Left lung (tissue), 10 donors: Measurements from ENCODE around the gene IFIT3. TPM values are rescaled to one million over a fixed set of nuclear protein-coding genes. Genes with fewer than 3 reads are reported as not detected.

Experiments
- ATAC-seq: fragments of 200-7000 bp; cut with Tn5 transposase; one replicate; pipeline ENCODE4 v1.9.1; 2020; ENCODE audit warnings: moderate library complexity
- DNase-seq, 4 donors: peaks; one replicate each; pipeline ENCODE4 v3.0.0-alpha.2; 2013 to 2020
- H3K27ac ChIP-seq, 2 donors: fragments of 200-600 bp; sonication (generic) in 1 of 2; one replicate each; pipeline versions ENCODE4 v1.5.0 to v1.8.0; 2020 to 2021
- H3K27me3 ChIP-seq, 2 donors: fragments of 200-600 bp; sonication (generic) in 1 of 2; one replicate each; pipeline versions ENCODE4 v1.5.0 to v1.8.0; 2020 to 2021
- H3K36me3 ChIP-seq, 2 donors: fragments of 200-600 bp; sonication (generic) in 1 of 2; one replicate each; pipeline versions ENCODE4 v1.5.0 to v1.8.0; 2020 to 2021
- H3K4me1 ChIP-seq, 2 donors: fragments of 200-600 bp; one replicate each; pipeline ENCODE4 v1.8.0; 2021
- H3K4me3 ChIP-seq, 2 donors: fragments of 200-600 bp; sonication (generic) in 1 of 2; one replicate each; pipeline versions ENCODE4 v1.5.0 to v1.8.0; 2020 to 2021; ENCODE audit warnings: mild to moderate bottlenecking in 1 of 2
- H3K9me3 ChIP-seq, 2 donors: fragments of 200-600 bp; sonication (generic) in 1 of 2; one replicate each; pipeline versions ENCODE4 v1.5.0 to v1.8.0; 2020 to 2021
- intact Hi-C, 2 donors: fragments of 100-400 bp; cut with DNase I; formaldehyde crosslinking; loops; one replicate each; pipeline versions ENCODE4 v1.11.2 to v1.14.2; 2022
- polyA plus RNA-seq, 6 donors: library from polyadenylated mRNA; unstranded; fragments of 120-200 nt; gene quantifications; one replicate each; pipeline ENCODE4 v1.2.1, GENCODE V29; 2013; ENCODE audit not compliant: insufficient read length in 6 of 6
- total RNA-seq, 2 donors: library from RNA; stranded (reverse); fragmentation: NEBNext Ultra II Directional; extraction: Animal tissue kit (Norgen Biotek cat#: 25700); gene quantifications; one replicate each; pipeline ENCODE4 v1.2.1, GENCODE V29; 2021
- TF ChIP-seq, protein P1 (sequence below), 2 donors: fragments of 200-600 bp; sonication (generic) in 1 of 2; IDR thresholded peaks; one replicate each; pipeline versions ENCODE4 v1.5.0 to v1.8.0; 2021; ENCODE audit warnings: antibody characterized with exemption in 2 of 2
- donor health status: DM: no; HTN: yes; CAD: no.
- donor health status: DM: no; HTN: no; CAD: no.

The IFIT3 gene
- total and polyA plus RNA-seq, 8 donors = 12.4 to 48.9 (median 14.4) TPM

DNA sequence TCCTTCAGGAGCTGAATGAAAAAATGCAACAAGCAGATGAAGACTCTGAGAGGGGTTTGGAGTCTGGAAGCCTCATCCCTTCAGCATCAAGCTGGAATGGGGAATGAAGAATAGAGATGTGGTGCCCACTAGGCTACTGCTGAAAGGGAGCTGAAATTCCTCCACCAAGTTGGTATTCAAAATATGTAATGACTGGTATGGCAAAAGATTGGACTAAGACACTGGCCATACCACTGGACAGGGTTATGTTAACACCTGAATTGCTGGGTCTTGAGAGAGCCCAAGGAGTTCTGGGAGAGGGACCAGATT lies 20.6 kb upstream of the IFIT3 start:
- Histone ChIP-seq H3K4me1 (peaks cover 6 to 22% of the 10 kb centered on the region in 2 donors), H3K4me3 (no peak overlapping the region), H3K27me3 (no peaks in the 10 kb centered on the region), H3K36me3 (peaks cover 0 to 37% of the 10 kb centered on the region in 2 donors), H3K9me3 (no peaks in the 10 kb centered on the region), H3K27ac (no peak overlapping the region)
- ATAC-seq (no peak), DNase-seq (no peak)
- intact Hi-C loops = no loop called here
- TF ChIP-seq, protein P1, sequence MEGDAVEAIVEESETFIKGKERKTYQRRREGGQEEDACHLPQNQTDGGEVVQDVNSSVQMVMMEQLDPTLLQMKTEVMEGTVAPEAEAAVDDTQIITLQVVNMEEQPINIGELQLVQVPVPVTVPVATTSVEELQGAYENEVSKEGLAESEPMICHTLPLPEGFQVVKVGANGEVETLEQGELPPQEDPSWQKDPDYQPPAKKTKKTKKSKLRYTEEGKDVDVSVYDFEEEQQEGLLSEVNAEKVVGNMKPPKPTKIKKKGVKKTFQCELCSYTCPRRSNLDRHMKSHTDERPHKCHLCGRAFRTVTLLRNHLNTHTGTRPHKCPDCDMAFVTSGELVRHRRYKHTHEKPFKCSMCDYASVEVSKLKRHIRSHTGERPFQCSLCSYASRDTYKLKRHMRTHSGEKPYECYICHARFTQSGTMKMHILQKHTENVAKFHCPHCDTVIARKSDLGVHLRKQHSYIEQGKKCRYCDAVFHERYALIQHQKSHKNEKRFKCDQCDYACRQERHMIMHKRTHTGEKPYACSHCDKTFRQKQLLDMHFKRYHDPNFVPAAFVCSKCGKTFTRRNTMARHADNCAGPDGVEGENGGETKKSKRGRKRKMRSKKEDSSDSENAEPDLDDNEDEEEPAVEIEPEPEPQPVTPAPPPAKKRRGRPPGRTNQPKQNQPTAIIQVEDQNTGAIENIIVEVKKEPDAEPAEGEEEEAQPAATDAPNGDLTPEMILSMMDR (IDR thresholded peaks at IDR 0.05) = no peak

DNA sequence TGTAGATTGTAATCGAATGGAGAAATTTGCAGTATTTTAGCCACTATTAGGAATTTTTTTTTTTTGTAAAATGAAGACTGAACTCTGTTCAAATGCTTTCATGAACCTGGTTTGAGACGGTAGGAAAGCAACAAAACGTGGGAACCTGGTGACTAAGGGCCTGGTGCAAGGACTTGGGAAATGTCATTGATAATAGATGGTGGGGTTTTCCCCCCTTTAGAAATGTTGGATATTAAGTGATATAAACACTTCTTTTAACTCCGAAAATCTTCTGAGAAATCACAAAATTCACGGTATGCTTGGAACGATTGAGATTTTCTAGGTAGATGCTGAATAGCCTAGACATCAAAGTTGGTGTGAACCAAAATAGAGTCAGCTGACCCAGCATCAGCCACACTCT lies 19.5 kb upstream of the IFIT3 start:
- no peak for DNase-seq
- H3K27me3 ChIP-seq = no peaks in the 10 kb centered on the region
- no peak for ATAC-seq
- intact Hi-C loops = no loop called here
- H3K27ac ChIP-seq = no peak overlapping the region
- H3K9me3 ChIP-seq = no peaks in the 10 kb centered on the region
- H3K4me1 ChIP-seq = peaks cover 4 to 12% of the 10 kb centered on the region in 2 donors
- TF ChIP-seq, protein P1 (IDR thresholded peaks at IDR 0.05) = no peak
- no peak overlapping the region for H3K4me3 ChIP-seq
- H3K36me3 ChIP-seq = peaks cover 0 to 37% of the 10 kb centered on the region in 2 donors

DNA sequence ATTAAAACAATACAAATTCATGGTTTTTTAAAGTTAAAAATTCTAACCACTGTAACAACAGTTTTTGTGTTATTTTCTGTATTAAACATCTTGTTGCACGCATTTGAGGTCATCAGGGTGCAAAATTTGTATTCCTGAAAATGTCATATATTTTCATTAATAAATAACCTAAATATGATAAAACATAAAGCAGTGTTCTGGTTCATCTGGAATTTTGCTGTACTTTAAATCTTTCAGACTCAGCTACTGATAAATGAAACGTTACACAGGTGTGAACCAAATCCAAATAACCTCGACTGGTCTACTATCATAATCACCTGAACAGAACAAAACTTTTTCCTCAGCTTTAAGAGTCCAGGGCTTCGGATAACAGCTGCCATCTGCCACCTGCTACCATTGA lies 19.1 kb upstream of the IFIT3 start:
- Histone ChIP-seq H3K27me3 (no peaks in the 10 kb centered on the region), H3K4me1 (peaks cover 0 to 7% of the 10 kb centered on the region in 2 donors), H3K4me3 (no peak overlapping the region), H3K27ac (no peak overlapping the region), H3K9me3 (no peaks in the 10 kb centered on the region), H3K36me3 (peaks cover 0 to 37% of the 10 kb centered on the region in 2 donors)
- ATAC-seq (no peak), DNase-seq (no peak)
- intact Hi-C loops = no loop called here
- TF ChIP-seq, protein P1 (IDR thresholded peaks at IDR 0.05) = no peak

DNA sequence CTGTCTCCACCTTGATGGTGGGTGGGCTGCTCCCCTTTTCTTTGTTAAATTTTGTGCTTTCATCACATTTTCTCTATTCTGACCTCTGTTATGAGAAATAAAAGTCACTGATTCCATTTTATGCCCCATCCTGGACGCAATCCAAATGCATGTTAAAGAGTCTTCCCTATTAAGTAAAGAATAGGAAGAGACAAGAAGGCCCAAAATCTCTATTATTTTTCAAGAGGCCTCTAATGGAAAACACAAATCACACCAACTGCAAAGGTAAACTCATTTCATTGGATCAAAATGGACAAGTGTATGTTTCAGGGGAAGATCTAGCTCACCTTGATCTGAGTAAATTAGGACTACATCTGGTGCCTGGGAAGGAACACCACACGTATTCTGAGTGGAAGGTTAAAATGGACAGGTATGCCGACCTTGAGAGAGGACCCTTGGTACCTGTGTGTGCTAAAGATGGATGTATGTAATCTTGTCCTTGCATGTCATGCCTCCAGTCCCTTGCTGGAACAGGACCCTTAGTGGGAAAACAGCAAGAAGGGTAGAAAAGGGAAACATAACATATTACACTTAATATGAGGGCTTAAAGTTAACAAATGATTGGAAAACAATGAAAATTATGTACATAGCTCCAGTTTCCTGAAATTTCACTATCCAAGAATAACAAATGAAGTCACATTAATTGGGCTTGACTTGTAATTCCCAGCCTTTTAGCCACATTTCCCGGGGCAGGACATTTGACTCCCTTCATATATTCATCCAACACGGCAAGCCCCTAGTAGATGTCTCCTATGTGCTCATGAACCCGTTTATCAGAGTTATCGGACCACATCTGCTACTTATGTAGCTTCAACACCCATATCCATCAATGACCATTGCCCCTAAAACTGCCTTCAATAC lies 18.4 kb upstream of the IFIT3 start:
- no peaks in the 10 kb centered on the region for H3K27me3 ChIP-seq
- H3K36me3 ChIP-seq = peaks cover 0 to 37% of the 10 kb centered on the region in 2 donors
- peaks cover 0 to under 1% of the 10 kb centered on the region in 2 donors for H3K4me1 ChIP-seq
- H3K9me3 ChIP-seq = no peaks in the 10 kb centered on the region
- intact Hi-C loops = no loop called here
- TF ChIP-seq, protein P1 (IDR thresholded peaks at IDR 0.05) = no peak
- no peak for ATAC-seq
- DNase-seq = no peak
- H3K4me3 ChIP-seq = no peak overlapping the region
- no peak overlapping the region for H3K27ac ChIP-seq

DNA sequence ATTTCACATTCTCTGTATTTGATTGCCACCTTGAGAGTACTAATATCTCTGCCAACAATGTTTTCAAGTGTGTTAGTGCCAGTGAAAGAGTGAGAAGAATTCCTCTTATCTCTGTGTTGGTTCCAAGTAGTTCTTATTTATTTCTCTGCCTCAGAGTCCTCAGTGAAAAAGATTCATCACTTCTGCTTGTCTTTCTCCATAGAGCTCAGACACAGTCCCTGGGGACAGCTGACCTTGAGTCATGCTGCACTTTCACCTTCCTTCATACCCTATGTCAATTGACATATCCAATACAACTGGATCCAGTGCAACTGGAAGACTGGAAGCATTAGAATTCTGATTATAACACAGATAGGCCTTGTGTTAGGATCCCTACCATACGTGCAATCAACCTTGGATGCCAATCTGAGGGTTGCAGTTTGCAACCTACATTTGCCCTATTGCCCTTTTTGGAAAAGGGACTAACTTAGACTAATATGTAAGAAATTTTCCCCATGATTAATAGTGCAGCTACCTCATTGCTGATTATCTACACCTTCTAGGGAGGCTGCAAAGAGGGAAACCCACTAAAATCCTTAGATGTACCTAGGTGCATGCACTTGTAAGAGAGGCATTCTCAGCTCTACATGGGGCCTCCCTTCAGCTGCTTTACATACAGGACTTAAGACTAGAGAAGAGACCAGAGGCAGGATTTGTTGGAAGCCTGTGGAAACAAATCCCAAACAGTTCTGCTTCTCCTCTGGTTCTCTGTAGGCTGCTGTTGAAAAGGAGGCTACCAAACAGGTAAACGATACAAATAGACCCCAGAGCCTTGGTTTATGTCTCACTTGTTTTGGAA lies 17.5 kb upstream of the IFIT3 start:
- ATAC-seq (peak; percentile 29), DNase-seq (no peak)
- no peak overlapping the region for H3K4me3 ChIP-seq
- no peaks in the 10 kb centered on the region for H3K9me3 ChIP-seq
- peaks cover 0 to 37% of the 10 kb centered on the region in 2 donors for H3K36me3 ChIP-seq
- no peak overlapping the region for H3K27ac ChIP-seq
- no peaks in the 10 kb centered on the region for H3K4me1 ChIP-seq
- TF ChIP-seq, protein P1 (IDR thresholded peaks at IDR 0.05) = no peak
- H3K27me3 ChIP-seq = no peaks in the 10 kb centered on the region
- intact Hi-C loops = no loop called here
